Renal pelvis (tissue), 4 donors: ENCODE data around the gene LHPP. TPM values are rescaled to one million over a fixed set of nuclear protein-coding genes. Genes with fewer than 3 reads are reported as not detected.
A peak's percentile ranks its signal among the peaks of the same experiment; 100 is the strongest.

Experiments used
- DNase-seq: peaks from one replicate; pipeline ENCODE4 v3.0.0-alpha.2; 2013
- polyA plus RNA-seq, 3 donors: library from polyadenylated mRNA; unstranded; fragments of 120-200 nt; gene quantifications; one replicate each; pipeline ENCODE4 v1.2.1, GENCODE V29; 2013; ENCODE audit not compliant: insufficient read length in 3 of 3

The LHPP gene
- polyA plus RNA-seq, 3 donors = 19.6 to 26.3 (median 24.2) TPM

- no peak for DNase-seq
Measured at GRCh38 chr10:124493214-124493882, 31.7 kb downstream of the LHPP start.

- no peak for DNase-seq
Measured at GRCh38 chr10:124494046-124494807, 32.6 kb downstream of the LHPP start.

- DNase-seq = no peak
Measured at GRCh38 chr10:124495162-124495561, 33.5 kb downstream of the LHPP start.

GRCh38 chr10:124495725-124496124 is 34.1 kb downstream of the LHPP start:
- DNase-seq = no peak

- DNase-seq = no peak
Measured at GRCh38 chr10:124496150-124496549, 34.5 kb downstream of the LHPP start.

GRCh38 chr10:124496620-124497019 is 35.0 kb downstream of the LHPP start:
- DNase-seq = no peak

- DNase-seq = no peak
Measured at GRCh38 chr10:124497196-124497881, 35.7 kb downstream of the LHPP start.

GRCh38 chr10:124498056-124498455 is 36.4 kb downstream of the LHPP start:
- peak; percentile 86 for DNase-seq

GRCh38 chr10:124500757-124501156 is 39.1 kb downstream of the LHPP start:
- DNase-seq = no peak

- DNase-seq = no peak
Measured at GRCh38 chr10:124504711-124505110, 43.1 kb downstream of the LHPP start.

- DNase-seq = no peak
Measured at GRCh38 chr10:124505279-124505678, 43.7 kb downstream of the LHPP start.

GRCh38 chr10:124508070-124508667 is 46.5 kb downstream of the LHPP start:
- DNase-seq = no peak

- DNase-seq = no peak
Measured at GRCh38 chr10:124508907-124509454, 47.4 kb downstream of the LHPP start.

- DNase-seq = no peak
Measured at GRCh38 chr10:124509880-124510632, 48.4 kb downstream of the LHPP start.

GRCh38 chr10:124510759-124511158 is 49.1 kb downstream of the LHPP start:
- no peak for DNase-seq

GRCh38 chr10:124511205-124512039 is 49.8 kb downstream of the LHPP start:
- DNase-seq = no peak

- no peak for DNase-seq
Measured at GRCh38 chr10:124512040-124512428, 50.4 kb downstream of the LHPP start.

- DNase-seq = no peak
Measured at GRCh38 chr10:124512600-124512999, 51.0 kb downstream of the LHPP start.

GRCh38 chr10:124515244-124515970 is 53.8 kb downstream of the LHPP start:
- no peak for DNase-seq

- no peak for DNase-seq
Measured at GRCh38 chr10:124516181-124516580, 54.6 kb downstream of the LHPP start.
